ENCODE data around the gene SP6. TPM values are rescaled to one million over a fixed set of nuclear protein-coding genes. Genes with fewer than 3 reads are reported as not detected.

SP6 gene
- total RNA-seq, 1 experiment from 2014 or later = 10.8 TPM

GRCh38 chr17:47808830-47809480 is 42.0 kb downstream of the SP6 start:
- RAD21 ChIA-PET (ENCODE audit: low non-redundant PET in 1 of 2, low total read pairs in 2 of 2, uncharacterized antibody in 2 of 2, unreplicated experiment in 2 of 2) = no interaction called here

More at GRCh38 chr17:47808830-47809480, 42.0 kb downstream of the SP6 start:
- H2AFZ ChIP-seq (ENCODE audit: low read depth, low read length, poor library complexity, severe bottlenecking) = no peak overlapping the region
- H3K4me1 ChIP-seq (ENCODE audit: control insufficient read depth in 1 of 2, insufficient read depth in 2 of 2, low read length in 2 of 2) = peaks cover 25 to 32% of the 10 kb centered on the region in 2 experiments
- H3K36me3 ChIP-seq (ENCODE audit: control insufficient read depth in 1 of 2, insufficient read depth in 2 of 2, low read length in 2 of 2) = peaks cover 11% of the 10 kb centered on the region in 2 experiments; a peak in 2 of 4 replicates
- H3K9ac ChIP-seq (ENCODE audit: low read length) = no peak overlapping the region
- CTCF ChIA-PET = no interaction called here
- POLR2A ChIA-PET = no interaction called here
- ATAC-seq = no peak
- no peaks in the 10 kb centered on the region for H3K79me2 ChIP-seq (ENCODE audit: insufficient read depth, low read length)
- no peak for TF ChIP-seq EZH2phosphoT487 (IDR thresholded peaks at IDR 0.05; ENCODE audit: borderline replicate concordance)
- TF ChIP-seq RAD21 (IDR thresholded peaks at IDR 0.05; ENCODE audit: low read depth) = no peak
- TF ChIP-seq ZNF274 (IDR thresholded peaks at IDR 0.05; ENCODE audit: low read depth, low read length) = no peak
- TF ChIP-seq MAX (IDR thresholded peaks at IDR 0.05) = no peak
- TF ChIP-seq CTCF (IDR thresholded peaks at IDR 0.05 in 2 of 3, conservative IDR thresholded peaks at IDR 0.05 in 1 of 3; ENCODE audit: borderline replicate concordance in 1 of 3, insufficient read depth in 1 of 3, low read depth in 2 of 3, low read length in 2 of 3) = no peak
- no peak for TF ChIP-seq POLR2A (IDR thresholded peaks at IDR 0.05; ENCODE audit: borderline replicate concordance, extremely low read depth, insufficient read depth, insufficient read length)
- no peak for TF ChIP-seq JUND (IDR thresholded peaks at IDR 0.05)
- no peak for TF ChIP-seq EZH2 (IDR thresholded peaks at IDR 0.05)
- no peak for TF ChIP-seq SP1 (IDR thresholded peaks at IDR 0.05; ENCODE audit: low read depth)
- TF ChIP-seq SRF (IDR thresholded peaks at IDR 0.05; ENCODE audit: low read depth) = no peak
- no peak for TF ChIP-seq FOSL1 (IDR thresholded peaks at IDR 0.05; ENCODE audit: low read depth)
- H3K9me2 ChIP-seq (ENCODE audit: insufficient read depth) = no peaks in the 10 kb centered on the region
- H3K27me3 ChIP-seq (ENCODE audit: insufficient read depth, low read length) = no peaks in the 10 kb centered on the region
- BruUV-seq (replicated peaks) = no TSS peak
- intact Hi-C loops (cut with micrococcal nuclease) = no loop called here
- H3K9me3 ChIP-seq (ENCODE audit: control insufficient read depth in 1 of 2, insufficient read depth in 1 of 2, low read depth in 1 of 2, low read length in 2 of 2) = no peaks in the 10 kb centered on the region
- H3K4me3 ChIP-seq (replicated peaks in 1 of 2; ENCODE audit: low read depth in 1 of 2, low read length in 2 of 2) = no peak overlapping the region
- H4K20me1 ChIP-seq (ENCODE audit: insufficient read depth) = no peaks in the 10 kb centered on the region
- no peak overlapping the region for H3K27ac ChIP-seq (ENCODE audit: low read depth, low read length)
- no peak overlapping the region for H3K4me2 ChIP-seq (ENCODE audit: low read length)
- DNase-seq (ENCODE audit: low read depth, low spot score) = no peak

Measured in HCT116 (cell line).